AG09319 (cell line): ENCODE measurements around the gene ZNHIT6.
"Not testable (repeated sequence)": the region's sequence is repeated elsewhere in the genome, so short reads cannot be mapped to it uniquely, and the experiment has no call there.

Experiments used
- DNase-seq: peaks from one replicate; pipeline ENCODE4 v3.0.0-alpha.2; 2010; ENCODE audit warnings: low read depth; ENCODE audit errors: extremely low read depth
- CTCF ChIP-seq: IDR thresholded peaks from 2 replicates; pipeline ENCODE4 v1.5.1; 2011; ENCODE audit warnings: low read depth, mild to moderate bottlenecking, inconsistent platforms, low read length, moderate library complexity

ZNHIT6 gene

GRCh38 chr1:85656256-85656655 is 52.0 kb downstream of the ZNHIT6 start:
- no peak for TF ChIP-seq CTCF
- no peak for DNase-seq

- no peak for TF ChIP-seq CTCF
- no peak for DNase-seq
Observed at GRCh38 chr1:85655315-85655714, 52.9 kb downstream of the ZNHIT6 start.

GRCh38 chr1:85654066-85654782 is 54.0 kb downstream of the ZNHIT6 start:
- no peak for TF ChIP-seq CTCF
- DNase-seq: no peak

- DNase-seq: no peak
- no peak for TF ChIP-seq CTCF
Observed at GRCh38 chr1:85652327-85652726, 55.9 kb downstream of the ZNHIT6 start.

GRCh38 chr1:85650645-85651044 is 57.6 kb downstream of the ZNHIT6 start:
- DNase-seq: no peak
- TF ChIP-seq CTCF: no peak

GRCh38 chr1:85649591-85649990 is 58.6 kb downstream of the ZNHIT6 start:
- TF ChIP-seq CTCF: no peak
- DNase-seq: no peak

GRCh38 chr1:85641598-85642556 is 66.4 kb downstream of the ZNHIT6 start:
- not testable (repeated sequence) for DNase-seq

GRCh38 chr1:85639920-85640319 is 68.3 kb downstream of the ZNHIT6 start:
- DNase-seq: not testable (repeated sequence)
